ENCODE measurements around the gene UBE2O. TPM values are rescaled to one million over a fixed set of nuclear protein-coding genes. Genes with fewer than 3 reads are reported as not detected.

Gene UBE2O
- total RNA-seq, 2 donors from 2014 or later, result 17.1 to 30.3 TPM

DNA sequence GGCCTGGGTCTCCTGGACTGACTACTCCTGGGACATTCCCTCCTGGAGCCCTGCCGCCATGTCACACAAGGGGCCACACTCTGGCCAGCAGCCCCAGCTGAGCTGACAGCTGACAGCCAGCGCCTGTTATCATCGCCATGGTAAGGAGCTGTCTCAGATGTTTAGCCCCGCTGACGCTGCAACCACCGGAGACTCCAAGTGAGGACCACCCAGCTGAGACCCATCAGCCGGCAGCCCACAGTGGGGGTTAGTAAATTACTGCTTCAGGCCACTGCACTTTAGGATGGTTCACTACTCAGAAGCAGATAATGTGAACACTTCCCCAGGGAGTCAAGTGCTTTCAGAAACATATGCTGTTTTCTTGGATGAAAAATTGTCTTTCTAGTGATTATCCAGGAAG is 83.1 kb downstream of the UBE2O start:
- Histone ChIP-seq H3K4me3 (no peak overlapping the region), H3K27ac (peak overlapping the region in 3 of 4 donors; percentile 38 to 64 (median 46)), H3K27me3 (no peaks in the 10 kb centered on the region), H3K9me3 (no peaks in the 10 kb centered on the region), H3K4me1 (peaks cover 14% of the 10 kb centered on the region), H3K36me3 (replicated peaks in 1 of 2; ENCODE audit: insufficient read depth in 1 of 2, low read depth in 2 of 2) (no peaks in the 10 kb centered on the region)
- DNase-seq (no peak), ATAC-seq (no peak)
- intact Hi-C loops (cut with DNase I), result no loop called here
- TF ChIP-seq POLR2A (IDR thresholded peaks at IDR 0.05), result no peak
- TF ChIP-seq, protein P1, sequence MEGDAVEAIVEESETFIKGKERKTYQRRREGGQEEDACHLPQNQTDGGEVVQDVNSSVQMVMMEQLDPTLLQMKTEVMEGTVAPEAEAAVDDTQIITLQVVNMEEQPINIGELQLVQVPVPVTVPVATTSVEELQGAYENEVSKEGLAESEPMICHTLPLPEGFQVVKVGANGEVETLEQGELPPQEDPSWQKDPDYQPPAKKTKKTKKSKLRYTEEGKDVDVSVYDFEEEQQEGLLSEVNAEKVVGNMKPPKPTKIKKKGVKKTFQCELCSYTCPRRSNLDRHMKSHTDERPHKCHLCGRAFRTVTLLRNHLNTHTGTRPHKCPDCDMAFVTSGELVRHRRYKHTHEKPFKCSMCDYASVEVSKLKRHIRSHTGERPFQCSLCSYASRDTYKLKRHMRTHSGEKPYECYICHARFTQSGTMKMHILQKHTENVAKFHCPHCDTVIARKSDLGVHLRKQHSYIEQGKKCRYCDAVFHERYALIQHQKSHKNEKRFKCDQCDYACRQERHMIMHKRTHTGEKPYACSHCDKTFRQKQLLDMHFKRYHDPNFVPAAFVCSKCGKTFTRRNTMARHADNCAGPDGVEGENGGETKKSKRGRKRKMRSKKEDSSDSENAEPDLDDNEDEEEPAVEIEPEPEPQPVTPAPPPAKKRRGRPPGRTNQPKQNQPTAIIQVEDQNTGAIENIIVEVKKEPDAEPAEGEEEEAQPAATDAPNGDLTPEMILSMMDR (IDR thresholded peaks at IDR 0.05), result no peak
- 74 to 80% methylated on average over 1 to 7 of the region's 7 CpGs for WGBS, 2 donors

DNA sequence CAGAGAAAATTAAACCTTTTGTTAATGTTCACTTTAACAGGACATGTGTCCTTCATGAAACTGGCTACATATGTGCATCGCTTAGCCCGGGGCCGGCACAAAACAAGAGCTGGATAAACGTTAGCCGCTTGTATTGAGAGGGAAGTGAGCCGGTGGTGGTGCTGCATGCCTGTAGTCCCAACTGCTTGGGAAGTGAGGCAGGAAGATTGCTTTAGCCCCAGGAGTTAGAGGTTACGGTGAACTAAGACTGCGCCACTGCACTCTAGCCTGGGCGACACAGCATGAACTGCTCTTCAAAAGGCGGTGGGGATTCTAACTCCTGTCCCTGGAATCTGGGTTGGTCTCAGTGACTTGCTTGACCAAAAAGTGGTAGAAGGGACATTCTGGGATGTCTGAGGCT is 83.6 kb downstream of the UBE2O start:
- TF ChIP-seq POLR2A (IDR thresholded peaks at IDR 0.05), result no peak
- TF ChIP-seq, protein P1 (IDR thresholded peaks at IDR 0.05), result no peak
- intact Hi-C loops (cut with DNase I), result no loop called here
- DNase-seq (no peak), ATAC-seq (no peak)
- Histone ChIP-seq H3K4me1 (peaks cover 14% of the 10 kb centered on the region), H3K4me3 (no peak overlapping the region), H3K36me3 (replicated peaks in 1 of 2; ENCODE audit: insufficient read depth in 1 of 2, low read depth in 2 of 2) (no peaks in the 10 kb centered on the region), H3K9me3 (no peaks in the 10 kb centered on the region), H3K27ac (no peak overlapping the region), H3K27me3 (no peaks in the 10 kb centered on the region)
- WGBS, 2 donors, result 88 to 92% methylated on average over 6 to 10 of the region's 10 CpGs

DNA sequence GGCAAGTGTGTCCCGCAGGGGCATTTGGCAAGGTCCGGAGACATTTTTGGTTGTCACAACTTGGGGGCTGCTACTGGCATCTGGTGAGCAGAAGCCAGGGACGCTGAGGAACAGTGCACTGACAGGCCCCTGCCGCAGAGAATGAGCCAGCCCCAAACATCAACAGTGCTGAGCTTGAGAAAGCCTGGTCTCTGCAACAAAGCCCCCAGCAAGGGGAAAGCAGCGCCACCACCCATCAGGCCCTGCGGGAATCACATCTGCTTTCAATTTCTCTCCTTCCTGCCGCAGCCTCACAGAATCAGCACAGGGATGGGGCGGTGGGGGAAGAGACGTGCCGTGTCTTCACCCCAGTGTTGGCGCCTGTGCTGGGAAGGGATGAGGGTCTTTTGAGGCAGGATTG is 84.4 kb downstream of the UBE2O start:
- H3K4me3 ChIP-seq, result no peak overlapping the region
- H3K27me3 ChIP-seq, result no peaks in the 10 kb centered on the region
- ATAC-seq (no peak), DNase-seq (no peak)
- H3K27ac ChIP-seq, result no peak overlapping the region
- H3K36me3 ChIP-seq (replicated peaks in 1 of 2; ENCODE audit: insufficient read depth in 1 of 2, low read depth in 2 of 2), result no peaks in the 10 kb centered on the region
- intact Hi-C loops (cut with DNase I), result no loop called here
- TF ChIP-seq, protein P1 (IDR thresholded peaks at IDR 0.05), result no peak
- no peak for TF ChIP-seq POLR2A (IDR thresholded peaks at IDR 0.05)
- no peaks in the 10 kb centered on the region for H3K9me3 ChIP-seq
- 92 to 93% methylated on average over 5 to 11 of the region's 11 CpGs for WGBS, 2 donors
- peaks cover 14% of the 10 kb centered on the region for H3K4me1 ChIP-seq

DNA sequence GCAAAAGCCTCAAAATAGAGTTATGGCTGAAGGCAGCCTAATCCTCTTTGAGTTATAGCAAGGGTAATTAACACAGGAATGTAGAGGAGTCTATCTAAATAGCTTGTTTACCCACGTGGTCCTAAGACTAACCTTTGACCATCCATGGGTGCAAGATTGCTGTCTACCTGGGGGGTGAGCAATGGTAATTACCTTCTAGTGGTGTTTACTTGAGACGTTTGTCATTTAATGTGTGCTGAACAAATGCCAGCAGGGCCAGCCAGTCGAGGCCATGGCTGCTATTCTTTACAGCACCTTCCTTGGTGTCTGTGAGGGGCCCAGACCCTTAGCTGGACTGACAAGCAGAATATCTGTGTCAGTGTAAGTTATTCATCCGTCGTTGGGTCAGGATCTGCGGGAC is 85.3 kb downstream of the UBE2O start:
- Histone ChIP-seq H3K9me3 (no peaks in the 10 kb centered on the region), H3K4me3 (no peak overlapping the region), H3K27ac (no peak overlapping the region), H3K27me3 (no peaks in the 10 kb centered on the region), H3K4me1 (peaks cover 14% of the 10 kb centered on the region), H3K36me3 (replicated peaks in 1 of 2; ENCODE audit: insufficient read depth in 1 of 2, low read depth in 2 of 2) (no peaks in the 10 kb centered on the region)
- ATAC-seq (no peak), DNase-seq (no peak)
- intact Hi-C loops (cut with DNase I), result no loop called here
- 67 to 72% methylated on average over 1 to 6 of the region's 6 CpGs for WGBS, 2 donors
- TF ChIP-seq, protein P1 (IDR thresholded peaks at IDR 0.05), result no peak
- no peak for TF ChIP-seq POLR2A (IDR thresholded peaks at IDR 0.05)

DNA sequence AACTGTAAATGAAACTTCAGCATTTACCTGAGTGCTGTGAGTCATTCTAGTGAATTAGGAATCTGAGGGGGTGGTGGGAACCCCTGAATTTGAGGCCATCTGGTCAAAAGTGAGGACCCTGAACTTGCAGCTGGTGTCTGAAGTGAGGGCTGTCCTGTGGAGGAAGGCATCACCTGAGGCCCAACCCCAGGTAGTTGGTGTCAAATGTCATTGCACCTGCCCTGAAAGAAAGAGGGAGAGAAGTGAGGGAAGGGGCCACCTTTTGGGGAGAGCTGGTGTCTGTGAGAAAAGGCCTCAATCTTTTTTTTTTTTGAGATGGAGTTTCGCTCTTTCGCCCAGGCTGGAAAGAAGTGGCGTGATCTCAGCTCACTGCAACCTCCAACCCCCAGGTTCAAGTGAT is 86.7 kb downstream of the UBE2O start:
- Histone ChIP-seq H3K4me1 (peaks cover 17% of the 10 kb centered on the region), H3K9me3 (no peaks in the 10 kb centered on the region), H3K27ac (no peak overlapping the region), H3K36me3 (replicated peaks in 1 of 2; ENCODE audit: insufficient read depth in 1 of 2, low read depth in 2 of 2) (no peaks in the 10 kb centered on the region), H3K27me3 (no peaks in the 10 kb centered on the region), H3K4me3 (no peak overlapping the region)
- 81 to 83% methylated on average over 3 of the region's 3 CpGs for WGBS, 2 donors
- ATAC-seq, result no peak
- TF ChIP-seq, protein P1 (IDR thresholded peaks at IDR 0.05), result no peak
- TF ChIP-seq POLR2A (IDR thresholded peaks at IDR 0.05), result no peak
- intact Hi-C loops (cut with DNase I), result no loop called here
- no peak for DNase-seq

Data from body of pancreas (tissue), 4 donors.